ENCODE results near the gene NOS1AP.

Gene NOS1AP

GRCh38 chr1:162305969-162306368 lies 236.5 kb downstream of the NOS1AP start:
- DNase-seq, result no peak

GRCh38 chr1:162310337-162310736 lies 240.8 kb downstream of the NOS1AP start:
- DNase-seq, result no peak

- no peak for DNase-seq
Measured at GRCh38 chr1:162314206-162314605, 244.7 kb downstream of the NOS1AP start.

GRCh38 chr1:162315673-162316072 lies 246.2 kb downstream of the NOS1AP start:
- DNase-seq, result no peak

GRCh38 chr1:162316187-162316586 lies 246.7 kb downstream of the NOS1AP start:
- no peak for DNase-seq

GRCh38 chr1:162317621-162318020 lies 248.1 kb downstream of the NOS1AP start:
- DNase-seq, result no peak

GRCh38 chr1:162319493-162320175 lies 250.1 kb downstream of the NOS1AP start:
- DNase-seq, result no peak

GRCh38 chr1:162321809-162322422 lies 252.4 kb downstream of the NOS1AP start:
- no peak for DNase-seq

GRCh38 chr1:162323023-162323422 lies 253.5 kb downstream of the NOS1AP start:
- no peak for DNase-seq

- DNase-seq, result no peak
Measured at GRCh38 chr1:162324396-162324795, 254.9 kb downstream of the NOS1AP start.

GRCh38 chr1:162326559-162326958 lies 257.1 kb downstream of the NOS1AP start:
- no peak for DNase-seq

GRCh38 chr1:162327144-162327787 lies 257.8 kb downstream of the NOS1AP start:
- no peak for DNase-seq

GRCh38 chr1:162327788-162328165 lies 258.3 kb downstream of the NOS1AP start:
- no peak for DNase-seq

GRCh38 chr1:162328512-162328911 lies 259.0 kb downstream of the NOS1AP start:
- no peak for DNase-seq

GRCh38 chr1:162329826-162330225 lies 260.3 kb downstream of the NOS1AP start:
- DNase-seq, result no peak

- DNase-seq, result no peak
Measured at GRCh38 chr1:162333991-162334390, 264.5 kb downstream of the NOS1AP start.

- DNase-seq, result no peak
Measured at GRCh38 chr1:162335126-162335525, 265.6 kb downstream of the NOS1AP start.

GRCh38 chr1:162336621-162337285 lies 267.3 kb downstream of the NOS1AP start:
- no peak for DNase-seq

GRCh38 chr1:162342452-162342983 lies 273.0 kb downstream of the NOS1AP start:
- DNase-seq, result no peak

GRCh38 chr1:162343470-162343869 lies 274.0 kb downstream of the NOS1AP start:
- no peak for DNase-seq

GRCh38 chr1:162347281-162347680 lies 277.8 kb downstream of the NOS1AP start:
- DNase-seq, result no peak

GRCh38 chr1:162349635-162350330 lies 280.3 kb downstream of the NOS1AP start:
- no peak for DNase-seq
